Measurements from ENCODE around the gene ATP13A2.

Gene ATP13A2

DNA sequence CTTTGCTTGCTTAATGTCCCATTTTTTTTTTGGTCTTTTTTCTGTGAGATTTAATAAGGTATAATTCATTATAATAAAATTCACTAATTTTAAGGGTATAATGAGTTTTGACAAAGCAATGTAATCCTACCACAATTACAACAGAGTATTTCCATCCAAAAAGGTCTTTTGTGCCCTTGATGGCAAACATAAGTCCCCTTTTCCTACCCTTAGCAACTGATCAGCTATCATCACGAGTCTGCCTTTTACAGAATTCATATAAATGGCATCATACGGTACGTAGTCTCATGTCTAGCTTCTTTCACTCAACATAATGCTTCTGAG is 34.6 kb upstream of the ATP13A2 start:
- no peaks in the 10 kb centered on the region for H3K27me3 ChIP-seq (ENCODE audit: control insufficient read depth in 1 of 2, insufficient read depth in 1 of 2, low read length in 2 of 2)
- H4K8ac ChIP-seq (ENCODE audit: low read length): no peak overlapping the region
- no peak overlapping the region for H2AK5ac ChIP-seq (ENCODE audit: low read length, severe bottlenecking)
- H2BK12ac ChIP-seq (ENCODE audit: low read length in 2 of 2): no peak overlapping the region
- H3K4ac ChIP-seq (ENCODE audit: low read depth in 1 of 2, low read length in 2 of 2): no peak overlapping the region
- no peak overlapping the region for H2BK15ac ChIP-seq (ENCODE audit: low read depth, poor library complexity, severe bottlenecking)
- no peak overlapping the region for H3K27ac ChIP-seq (ENCODE audit: low read length, poor library complexity, severe bottlenecking)
- H3K18ac ChIP-seq (ENCODE audit: low read depth in 1 of 2, low read length in 2 of 2): no peak overlapping the region
- peaks cover 1% of the 10 kb centered on the region for H3K4me1 ChIP-seq (ENCODE audit: control insufficient read depth, insufficient read depth, low read depth, low read length)
- 88% methylated on average over 2 of the region's 3 CpGs for WGBS
- H3K4me3 ChIP-seq (ENCODE audit: insufficient read depth in 1 of 2, low read depth in 1 of 2, low read length in 2 of 2): no peak overlapping the region
- peaks cover 31 to 56% of the 10 kb centered on the region in 2 experiments for H3K36me3 ChIP-seq (ENCODE audit: control insufficient read depth in 1 of 2, insufficient read depth in 2 of 2, low read depth in 1 of 2, low read length in 2 of 2)
- peak overlapping the region; percentile 70 for H3K9ac ChIP-seq (ENCODE audit: low read length)
- no peaks in the 10 kb centered on the region for H3K9me3 ChIP-seq (ENCODE audit: control insufficient read depth, low read length)
- peaks cover 24% of the 10 kb centered on the region for H3K79me1 ChIP-seq (replicated peaks; ENCODE audit: low read length, poor library complexity, severe bottlenecking)
- H3K23ac ChIP-seq (ENCODE audit: low read length in 2 of 2): no peak overlapping the region
- H2BK120ac ChIP-seq (ENCODE audit: low read depth, low read length): no peak overlapping the region
- H3K4me2 ChIP-seq (ENCODE audit: low read length, poor library complexity, severe bottlenecking): no peak overlapping the region
- no peak overlapping the region for H2BK5ac ChIP-seq (ENCODE audit: low read depth, low read length, poor library complexity, severe bottlenecking)
- no peak overlapping the region for H3K14ac ChIP-seq (ENCODE audit: low read length in 2 of 2)
- no peak overlapping the region for H4K91ac ChIP-seq (ENCODE audit: low read length)
- DNase-seq: no peak
- H2AFZ ChIP-seq (ENCODE audit: low read depth, low read length): no peak overlapping the region

DNA sequence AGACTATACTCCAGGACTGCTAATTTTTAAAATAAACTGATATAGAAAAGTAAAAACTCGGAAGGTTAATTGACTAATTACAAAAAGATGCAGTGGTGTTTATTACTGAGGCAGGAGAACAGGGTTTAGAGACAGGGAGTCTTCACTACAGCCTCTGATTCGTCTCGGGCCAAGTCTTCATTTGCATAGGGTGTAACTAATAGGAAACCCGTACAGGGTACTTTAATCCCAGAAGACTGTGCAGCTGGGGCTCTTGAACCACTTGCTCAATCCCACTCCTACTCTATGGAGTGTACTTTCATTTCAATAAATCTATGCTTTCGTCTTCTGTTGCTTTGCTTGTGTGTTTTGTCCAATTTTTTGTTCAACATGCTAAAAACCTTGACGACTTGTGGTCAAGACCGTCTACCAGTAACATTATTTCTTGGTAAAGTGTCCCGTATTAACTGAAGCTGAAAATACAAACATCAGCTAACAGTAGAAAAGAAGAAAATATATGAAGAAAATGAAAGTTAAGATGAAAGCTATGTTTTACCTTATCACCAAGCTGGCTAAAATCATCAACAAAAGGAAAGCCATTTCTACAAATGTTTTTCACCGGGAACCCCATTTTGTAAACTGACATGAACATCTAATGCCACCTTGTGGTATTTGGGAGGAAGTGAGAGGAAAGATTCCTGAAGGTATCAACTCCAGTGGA is 34.1 kb upstream of the ATP13A2 start:
- H3K14ac ChIP-seq (ENCODE audit: low read length in 2 of 2): no peak overlapping the region
- WGBS: 75% methylated on average over 5 of the region's 9 CpGs

DNA sequence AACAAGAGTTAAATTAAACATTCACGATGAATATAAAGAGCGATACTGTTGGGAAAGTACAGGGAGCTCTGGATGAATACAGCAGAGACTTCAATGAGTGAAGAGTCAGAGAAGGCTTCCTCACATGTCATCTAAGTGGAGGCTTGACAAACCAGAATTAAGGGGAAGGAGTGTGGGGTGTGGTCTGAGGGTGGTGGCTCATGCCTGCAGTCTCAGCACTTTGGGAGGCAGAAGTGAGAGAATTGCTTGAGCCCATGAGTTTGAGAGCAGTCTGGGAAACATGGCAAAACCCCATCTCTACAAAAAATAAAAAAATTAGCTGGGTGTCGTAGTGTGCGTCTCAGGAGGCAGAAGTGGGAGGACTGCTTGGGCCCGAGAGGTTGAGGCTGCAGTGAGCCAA is 33.4 kb upstream of the ATP13A2 start:
- peaks cover 1% of the 10 kb centered on the region for H3K4me1 ChIP-seq (ENCODE audit: control insufficient read depth, insufficient read depth, low read depth, low read length)
- no peak overlapping the region for H3K23ac ChIP-seq (ENCODE audit: low read length in 2 of 2)
- no peak overlapping the region for H3K14ac ChIP-seq (ENCODE audit: low read length in 2 of 2)
- H2BK15ac ChIP-seq (ENCODE audit: low read depth, poor library complexity, severe bottlenecking): no peak overlapping the region
- DNase-seq: no peak
- H3K4me2 ChIP-seq (ENCODE audit: low read length, poor library complexity, severe bottlenecking): no peak overlapping the region
- H3K79me1 ChIP-seq (replicated peaks; ENCODE audit: low read length, poor library complexity, severe bottlenecking): peaks cover 26% of the 10 kb centered on the region
- H4K91ac ChIP-seq (ENCODE audit: low read length): no peak overlapping the region
- no peak overlapping the region for H3K4ac ChIP-seq (ENCODE audit: low read depth in 1 of 2, low read length in 2 of 2)
- no peak overlapping the region for H2BK120ac ChIP-seq (ENCODE audit: low read depth, low read length)
- no peak overlapping the region for H2AFZ ChIP-seq (ENCODE audit: low read depth, low read length)
- H2BK12ac ChIP-seq (ENCODE audit: low read length in 2 of 2): peak overlapping the region in 1 of 2 experiments; percentile 39
- peaks cover 36 to 55% of the 10 kb centered on the region in 2 experiments for H3K36me3 ChIP-seq (ENCODE audit: control insufficient read depth in 1 of 2, insufficient read depth in 2 of 2, low read depth in 1 of 2, low read length in 2 of 2)
- no peaks in the 10 kb centered on the region for H3K9me3 ChIP-seq (ENCODE audit: control insufficient read depth, low read length)
- no peak overlapping the region for H3K4me3 ChIP-seq (ENCODE audit: insufficient read depth in 1 of 2, low read depth in 1 of 2, low read length in 2 of 2)
- no peak overlapping the region for H2AK5ac ChIP-seq (ENCODE audit: low read length, severe bottlenecking)
- H3K27ac ChIP-seq (ENCODE audit: low read length, poor library complexity, severe bottlenecking): no peak overlapping the region
- H3K9ac ChIP-seq (ENCODE audit: low read length): peak overlapping the region; percentile 70
- 78% methylated on average over 5 of the region's 5 CpGs for WGBS
- H2BK5ac ChIP-seq (ENCODE audit: low read depth, low read length, poor library complexity, severe bottlenecking): peak overlapping the region; percentile 44
- no peak overlapping the region for H4K8ac ChIP-seq (ENCODE audit: low read length)
- no peaks in the 10 kb centered on the region for H3K27me3 ChIP-seq (ENCODE audit: control insufficient read depth in 1 of 2, insufficient read depth in 1 of 2, low read length in 2 of 2)
- no peak overlapping the region for H3K18ac ChIP-seq (ENCODE audit: low read depth in 1 of 2, low read length in 2 of 2)

More for the DNA sequence above, 34.1 kb upstream of the ATP13A2 start:
- H3K4ac ChIP-seq (ENCODE audit: low read depth in 1 of 2, low read length in 2 of 2): no peak overlapping the region
- no peak overlapping the region for H4K91ac ChIP-seq (ENCODE audit: low read length)
- H3K18ac ChIP-seq (ENCODE audit: low read depth in 1 of 2, low read length in 2 of 2): no peak overlapping the region
- no peak overlapping the region for H2BK5ac ChIP-seq (ENCODE audit: low read depth, low read length, poor library complexity, severe bottlenecking)
- H3K9me3 ChIP-seq (ENCODE audit: control insufficient read depth, low read length): no peaks in the 10 kb centered on the region
- peaks cover 24% of the 10 kb centered on the region for H3K79me1 ChIP-seq (replicated peaks; ENCODE audit: low read length, poor library complexity, severe bottlenecking)
- peak overlapping the region; percentile 48 for H2AK5ac ChIP-seq (ENCODE audit: low read length, severe bottlenecking)
- no peak overlapping the region for H3K23ac ChIP-seq (ENCODE audit: low read length in 2 of 2)
- peak overlapping the region; percentile 39 for H3K4me2 ChIP-seq (ENCODE audit: low read length, poor library complexity, severe bottlenecking)
- H3K36me3 ChIP-seq (ENCODE audit: control insufficient read depth in 1 of 2, insufficient read depth in 2 of 2, low read depth in 1 of 2, low read length in 2 of 2): peaks cover 34 to 55% of the 10 kb centered on the region in 2 experiments
- no peak overlapping the region for H2BK12ac ChIP-seq (ENCODE audit: low read length in 2 of 2)
- H3K4me3 ChIP-seq (ENCODE audit: insufficient read depth in 1 of 2, low read depth in 1 of 2, low read length in 2 of 2): peak overlapping the region in 1 of 2 experiments; percentile 68
- no peak overlapping the region for H2AFZ ChIP-seq (ENCODE audit: low read depth, low read length)
- H2BK15ac ChIP-seq (ENCODE audit: low read depth, poor library complexity, severe bottlenecking): no peak overlapping the region
- peak overlapping the region; percentile 70 for H3K9ac ChIP-seq (ENCODE audit: low read length)
- H4K8ac ChIP-seq (ENCODE audit: low read length): peak overlapping the region; percentile 41
- no peak overlapping the region for H3K27ac ChIP-seq (ENCODE audit: low read length, poor library complexity, severe bottlenecking)
- peaks cover 1% of the 10 kb centered on the region for H3K4me1 ChIP-seq (ENCODE audit: control insufficient read depth, insufficient read depth, low read depth, low read length)
- peak; percentile 73 for DNase-seq
- no peaks in the 10 kb centered on the region for H3K27me3 ChIP-seq (ENCODE audit: control insufficient read depth in 1 of 2, insufficient read depth in 1 of 2, low read length in 2 of 2)
- H2BK120ac ChIP-seq (ENCODE audit: low read depth, low read length): no peak overlapping the region

DNA sequence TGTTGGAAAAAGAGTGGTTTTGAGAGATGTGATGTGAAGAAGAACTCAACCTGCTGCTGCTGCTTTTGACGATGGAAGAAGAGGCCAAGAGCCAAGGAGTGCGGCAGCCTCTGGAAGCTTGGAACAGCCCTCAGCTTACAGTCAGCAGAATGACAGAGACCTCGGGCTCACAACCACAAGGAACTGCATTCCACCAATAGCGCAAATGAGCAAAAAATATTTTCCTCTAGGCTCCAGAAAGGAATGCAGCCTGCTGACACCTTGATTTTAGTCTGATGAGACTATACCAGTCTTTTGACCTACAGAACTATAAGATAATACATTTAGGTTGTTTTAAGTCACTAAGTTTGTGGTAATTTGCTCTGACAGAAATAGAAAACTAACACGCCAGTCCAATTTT is 31.9 kb upstream of the ATP13A2 start:
- Histone ChIP-seq H4K91ac (ENCODE audit: low read length) (no peak overlapping the region), H3K79me1 (replicated peaks; ENCODE audit: low read length, poor library complexity, severe bottlenecking) (peaks cover 28% of the 10 kb centered on the region), H2BK120ac (ENCODE audit: low read depth, low read length) (no peak overlapping the region), H2BK5ac (ENCODE audit: low read depth, low read length, poor library complexity, severe bottlenecking) (no peak overlapping the region), H4K8ac (ENCODE audit: low read length) (no peak overlapping the region), H3K4me1 (ENCODE audit: control insufficient read depth, insufficient read depth, low read depth, low read length) (peaks cover 1% of the 10 kb centered on the region), H3K23ac (ENCODE audit: low read length in 2 of 2) (no peak overlapping the region), H3K9me3 (ENCODE audit: control insufficient read depth, low read length) (no peaks in the 10 kb centered on the region), H3K27me3 (ENCODE audit: control insufficient read depth in 1 of 2, insufficient read depth in 1 of 2, low read length in 2 of 2) (no peaks in the 10 kb centered on the region), H3K4me2 (ENCODE audit: low read length, poor library complexity, severe bottlenecking) (no peak overlapping the region), H3K27ac (ENCODE audit: low read length, poor library complexity, severe bottlenecking) (no peak overlapping the region), H2AFZ (ENCODE audit: low read depth, low read length) (no peak overlapping the region), H3K14ac (ENCODE audit: low read length in 2 of 2) (no peak overlapping the region), H2BK15ac (ENCODE audit: low read depth, poor library complexity, severe bottlenecking) (no peak overlapping the region), H2AK5ac (ENCODE audit: low read length, severe bottlenecking) (peak overlapping the region; percentile 42), H3K4me3 (ENCODE audit: insufficient read depth in 1 of 2, low read depth in 1 of 2, low read length in 2 of 2) (no peak overlapping the region), H3K9ac (ENCODE audit: low read length) (no peak overlapping the region), H2BK12ac (ENCODE audit: low read length in 2 of 2) (no peak overlapping the region), H3K36me3 (ENCODE audit: control insufficient read depth in 1 of 2, insufficient read depth in 2 of 2, low read depth in 1 of 2, low read length in 2 of 2) (peaks cover 32 to 60% of the 10 kb centered on the region in 2 experiments), H3K4ac (ENCODE audit: low read depth in 1 of 2, low read length in 2 of 2) (no peak overlapping the region), H3K18ac (ENCODE audit: low read depth in 1 of 2, low read length in 2 of 2) (no peak overlapping the region)
- no peak for DNase-seq
- 64% methylated on average over 3 of the region's 5 CpGs for WGBS

Data from mesenchymal stem cell (in vitro differentiated cells and primary cell).